Measurements from ENCODE around the gene PTPRE. TPM values are rescaled to one million over a fixed set of nuclear protein-coding genes. Genes with fewer than 3 reads are reported as not detected.

PTPRE gene
- total RNA-seq, 1 donor from 2014 or later = 0.21 TPM

- no peaks in the 10 kb centered on the region for H3K9me3 Mint-ChIP-seq
Observed at GRCh38 chr10:128065881-128066534, 159.1 kb downstream of the PTPRE start.

DNA sequence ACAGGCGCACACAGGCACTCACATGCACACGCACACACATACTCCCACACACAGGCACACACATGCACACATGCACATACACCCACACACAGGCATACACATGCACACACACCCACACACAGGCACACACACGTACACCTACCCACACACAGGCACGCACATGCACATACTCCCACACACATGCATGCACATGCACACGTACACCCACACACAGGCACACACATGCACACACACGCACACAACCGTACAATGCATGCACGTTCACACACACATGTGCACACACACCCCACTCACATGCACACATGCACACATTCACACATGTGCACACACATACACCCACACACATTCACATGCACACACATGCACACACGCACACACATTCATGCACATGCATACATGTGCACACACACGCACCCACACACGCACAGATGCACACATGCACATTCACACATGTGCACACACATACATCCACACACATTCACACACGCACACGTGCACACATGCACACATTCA is 160.0 kb downstream of the PTPRE start:
- Histone ChIP-seq H3K36me3 (no peaks in the 10 kb centered on the region), H3K9ac (no peak overlapping the region), H3K27me3 (peaks cover 8% of the 10 kb centered on the region), H3K4me2 (no peak overlapping the region), H3K4me3 (no peak overlapping the region), H4K20me1 (ENCODE audit: low read depth) (no peaks in the 10 kb centered on the region), H3K9me3 (ENCODE audit: low read depth) (no peaks in the 10 kb centered on the region), H3K4me1 (peaks cover 18% of the 10 kb centered on the region), H3K27ac (no peak overlapping the region), H3K79me2 (ENCODE audit: low read depth) (no peaks in the 10 kb centered on the region), H2AFZ (replicated peaks) (no peak overlapping the region), H3F3A (ENCODE audit: low read depth) (peaks cover 8% of the 10 kb centered on the region)
- H3K4me1 Mint-ChIP-seq = peaks cover 29% of the 10 kb centered on the region
- H3K4me3 Mint-ChIP-seq = peak overlapping the region; percentile 7
- DNase-seq (ENCODE audit: low spot score) = no peak
- no peaks in the 10 kb centered on the region for H3K9me3 Mint-ChIP-seq
- H3K27ac Mint-ChIP-seq = no peak overlapping the region
- no peaks in the 10 kb centered on the region for H3K36me3 Mint-ChIP-seq
- H3K27me3 Mint-ChIP-seq (ENCODE audit: insufficient read depth, low read depth) = peaks cover 13% of the 10 kb centered on the region
- no peak for TF ChIP-seq EZH2phosphoT487 (IDR thresholded peaks at IDR 0.05)
- no peak for TF ChIP-seq CTCF (IDR thresholded peaks at IDR 0.05)
- no peak for TF ChIP-seq EZH2 (IDR thresholded peaks at IDR 0.05)

More at GRCh38 chr10:128065881-128066534, 159.1 kb downstream of the PTPRE start:
- H3K36me3 Mint-ChIP-seq = no peaks in the 10 kb centered on the region
- no peaks in the 10 kb centered on the region for H3K9me3 ChIP-seq (ENCODE audit: low read depth)
- H3K4me1 Mint-ChIP-seq = peaks cover 30% of the 10 kb centered on the region
- H3K9ac ChIP-seq = no peak overlapping the region
- H4K20me1 ChIP-seq (ENCODE audit: low read depth) = no peaks in the 10 kb centered on the region
- H3K27ac ChIP-seq = no peak overlapping the region
- H3K79me2 ChIP-seq (ENCODE audit: low read depth) = no peaks in the 10 kb centered on the region
- peaks cover 8% of the 10 kb centered on the region for H3K27me3 ChIP-seq
- no peak overlapping the region for H3K4me3 ChIP-seq
- no peak for TF ChIP-seq EZH2phosphoT487 (IDR thresholded peaks at IDR 0.05)
- TF ChIP-seq EZH2 (IDR thresholded peaks at IDR 0.05) = no peak
- no peak for TF ChIP-seq CTCF (IDR thresholded peaks at IDR 0.05)
- DNase-seq (ENCODE audit: low spot score) = no peak
- H3K4me2 ChIP-seq = no peak overlapping the region
- peaks cover 13% of the 10 kb centered on the region for H3K27me3 Mint-ChIP-seq (ENCODE audit: insufficient read depth, low read depth)
- H3K27ac Mint-ChIP-seq = no peak overlapping the region
- no peak overlapping the region for H3K4me3 Mint-ChIP-seq
- H2AFZ ChIP-seq (replicated peaks) = no peak overlapping the region
- H3K36me3 ChIP-seq = no peaks in the 10 kb centered on the region
- H3K4me1 ChIP-seq = peaks cover 18% of the 10 kb centered on the region
- H3F3A ChIP-seq (ENCODE audit: low read depth) = peaks cover 8% of the 10 kb centered on the region

- TF ChIP-seq EZH2phosphoT487 (IDR thresholded peaks at IDR 0.05) (no peak), CTCF (IDR thresholded peaks at IDR 0.05) (no peak), EZH2 (IDR thresholded peaks at IDR 0.05) (no peak)
- peaks cover 8% of the 10 kb centered on the region for H3F3A ChIP-seq (ENCODE audit: low read depth)
- H3K9me3 Mint-ChIP-seq = no peaks in the 10 kb centered on the region
- H3K27me3 ChIP-seq = peaks cover 8% of the 10 kb centered on the region
- no peak for DNase-seq (ENCODE audit: low spot score)
- H3K27ac Mint-ChIP-seq = no peak overlapping the region
- no peak overlapping the region for H3K4me3 Mint-ChIP-seq
- H3K27ac ChIP-seq = no peak overlapping the region
- H3K4me3 ChIP-seq = no peak overlapping the region
- no peaks in the 10 kb centered on the region for H3K36me3 ChIP-seq
- H3K4me1 Mint-ChIP-seq = peaks cover 20% of the 10 kb centered on the region
- H3K4me1 ChIP-seq = peaks cover 11% of the 10 kb centered on the region
- no peaks in the 10 kb centered on the region for H3K79me2 ChIP-seq (ENCODE audit: low read depth)
- no peak overlapping the region for H3K4me2 ChIP-seq
- no peak overlapping the region for H3K9ac ChIP-seq
- H4K20me1 ChIP-seq (ENCODE audit: low read depth) = no peaks in the 10 kb centered on the region
- peaks cover 16% of the 10 kb centered on the region for H3K27me3 Mint-ChIP-seq (ENCODE audit: insufficient read depth, low read depth)
- no peaks in the 10 kb centered on the region for H3K9me3 ChIP-seq (ENCODE audit: low read depth)
- no peaks in the 10 kb centered on the region for H3K36me3 Mint-ChIP-seq
- no peak overlapping the region for H2AFZ ChIP-seq (replicated peaks)
Observed at GRCh38 chr10:128067691-128068397, 160.9 kb downstream of the PTPRE start.

All from neural progenitor cell (in vitro differentiated cells).